A549 treated with CORT108297 at 1 μM for 4 hours (cell line): Measurements from ENCODE around the gene TTYH1. TPM values are rescaled to one million over a fixed set of nuclear protein-coding genes. Genes with fewer than 3 reads are reported as not detected.

Source experiments
- total RNA-seq: library from RNA; stranded (reverse); fragments of 200-300 nt; extraction: Qiagen RNA extraction; gene quantifications from 5 replicates; pipeline ENCODE4 v1.2.3, GENCODE V29; 2022

Gene TTYH1
- total RNA-seq, result 0.07 to 0.27 TPM (median 0.20 TPM) in 3 of 5 replicates, not detected in the others

DNA sequence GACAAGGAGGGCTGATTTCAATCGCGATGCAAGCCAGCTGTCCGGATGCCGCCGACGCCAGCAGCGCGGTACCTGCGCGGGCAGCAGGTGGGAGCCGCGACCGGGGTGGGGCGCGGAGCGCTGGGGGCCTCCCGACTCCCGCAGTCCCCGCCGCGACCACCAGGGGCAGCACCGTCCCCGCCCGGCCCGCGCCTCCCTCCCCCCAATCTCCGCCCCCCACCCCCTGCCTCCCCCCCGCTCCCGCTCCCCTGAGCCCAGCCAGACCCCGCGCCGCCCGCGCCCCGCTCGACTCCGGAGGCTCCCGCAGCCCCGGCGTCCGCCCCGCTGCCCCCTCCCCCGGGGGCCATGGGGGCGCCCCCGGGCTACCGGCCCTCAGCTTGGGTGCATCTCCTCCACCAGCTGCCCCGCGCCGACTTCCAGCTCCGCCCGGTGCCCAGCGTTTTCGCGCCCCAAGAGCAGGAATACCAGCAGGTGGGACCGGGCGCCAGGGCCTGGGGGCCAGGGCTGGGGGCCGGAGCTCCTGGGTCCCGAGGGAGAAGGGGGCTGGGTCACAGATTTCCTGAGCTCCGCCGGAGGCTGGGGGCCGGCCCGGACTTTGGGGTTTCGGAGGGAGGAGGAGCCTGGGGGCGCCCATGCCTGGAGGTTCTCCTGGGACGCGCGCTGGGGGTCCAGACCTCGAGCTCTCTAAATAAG lies at the start of gene TTYH1:
TTYH1 (plus strand) TSS at position 257 of the 693 bp plus-strand sequence; CDS start at position 346, 89 bp downstream.

GRCh38 chr19:54448774-54449700 lies 33.8 kb downstream of the TTYH1 start, which contains the start of gene LENG8:
Gene LENG8, plus strand, starts transcription at chr19:54449199. Its CDS starts 2,146 bp downstream, at chr19:54451345.

DNA sequence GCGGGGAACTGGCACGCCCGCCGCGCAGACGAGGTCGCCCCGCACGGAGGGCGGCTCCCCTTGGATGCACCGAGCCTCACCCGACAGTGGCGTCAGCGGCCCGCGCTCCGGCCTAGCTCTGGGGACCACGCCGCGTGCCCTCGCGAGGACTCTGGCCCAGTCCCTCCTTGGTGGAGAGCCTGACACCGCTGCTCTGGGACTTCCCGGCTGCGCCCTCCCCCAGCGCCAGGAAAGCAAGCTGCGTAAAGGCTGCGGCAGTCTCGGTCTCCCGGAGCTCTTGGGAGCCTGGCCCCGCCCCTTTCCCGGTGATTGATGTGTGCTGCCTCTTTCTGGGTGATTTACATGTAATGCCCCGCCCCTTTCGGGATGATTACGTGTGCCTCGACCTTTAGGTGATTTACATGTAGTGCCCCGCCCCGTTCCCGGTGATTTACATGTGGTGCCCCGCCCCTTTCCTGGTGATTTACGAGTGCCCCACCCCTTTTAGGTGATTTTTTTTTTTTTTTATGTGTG lies 48.3 kb downstream of the TTYH1 start, which contains the start of gene LENG9:
LENG9 (minus strand) TSS at position 248 of the 513 bp plus-strand sequence. CDS start 252 bp downstream, outside the sequence.

GRCh38 chr19:54473071-54473891 lies 58.0 kb downstream of the TTYH1 start, which contains the start of gene CDC42EP5:
Gene CDC42EP5, minus strand, starts transcription at chr19:54473296. Its CDS starts 7,749 bp downstream, at chr19:54465547.

Other genes starting within 250 kb of the TTYH1 start
- gene TMC4, start 242.3 kb upstream of the TTYH1 start, total RNA-seq, result 1.0 to 1.7 TPM (median 1.2 TPM) in 5 replicates
- 121 to 181 TPM (median 160 TPM) in 5 replicates for gene MBOAT7, start 225.9 kb upstream of the TTYH1 start, total RNA-seq
- gene TSEN34, start 224.2 kb upstream of the TTYH1 start, total RNA-seq, result 77.8 to 137 TPM (median 131 TPM) in 5 replicates
- gene RPS9, start 214.6 kb upstream of the TTYH1 start, total RNA-seq, result 2,162 to 2,522 TPM (median 2,268 TPM) in 5 replicates
- 0.06 to 0.25 TPM (median 0.09 TPM) in 3 of 5 replicates, not detected in the others for gene LILRB3, start 192.5 kb upstream of the TTYH1 start, total RNA-seq
- 0.06 TPM in 1 of 5 replicates, not detected in the others for gene LILRA6, start 172.7 kb upstream of the TTYH1 start, total RNA-seq
- 0.03 to 0.06 TPM in 2 of 5 replicates, not detected in the others for gene LILRB5, start 158.2 kb upstream of the TTYH1 start, total RNA-seq
- gene LILRB2, start 134.4 kb upstream of the TTYH1 start, total RNA-seq, result 0.05 to 0.13 TPM (median 0.09 TPM) in 3 of 5 replicates, not detected in the others
- not detected in 5 replicates for gene LILRA5, start 102.3 kb upstream of the TTYH1 start, total RNA-seq
- gene LILRA4, start 76.3 kb upstream of the TTYH1 start, total RNA-seq, result 0.13 TPM in 1 of 5 replicates, not detected in the others
- gene LAIR1, start 50.5 kb upstream of the TTYH1 start, total RNA-seq, result not detected in 5 replicates
- gene LENG8, start 33.7 kb downstream of the TTYH1 start, total RNA-seq, result 68.5 to 144 TPM (median 126 TPM) in 5 replicates
- gene LENG9, start 48.3 kb downstream of the TTYH1 start, total RNA-seq, result 3.7 to 8.0 TPM (median 7.3 TPM) in 5 replicates
- not detected in 5 replicates for gene CDC42EP5, start 57.8 kb downstream of the TTYH1 start, total RNA-seq
- gene LAIR2, start 87.4 kb downstream of the TTYH1 start, total RNA-seq, result not detected in 5 replicates
- not detected in 5 replicates for gene LILRA2, start 158.3 kb downstream of the TTYH1 start, total RNA-seq
- gene LILRA1, start 178.2 kb downstream of the TTYH1 start, total RNA-seq, result not detected in 5 replicates
- 0.08 TPM in 1 of 5 replicates, not detected in the others for gene LILRB1, start 215.0 kb downstream of the TTYH1 start, total RNA-seq
- gene LILRB4, start 247.5 kb downstream of the TTYH1 start, total RNA-seq, result 0.06 TPM in 1 of 5 replicates, not detected in the others